GM19452 (cell line): ENCODE data around the gene KCNT2.
"Not testable (repeated sequence)": the region's sequence is repeated elsewhere in the genome, so short reads cannot be mapped to it uniquely, and the experiment has no call there.

Source experiments
- ATAC-seq: cut with Tn5 transposase; IDR thresholded peaks from one replicate; pipeline ENCODE4 v1.9.1; 2021; ENCODE audit not compliant: unreplicated experiment

Gene KCNT2

DNA sequence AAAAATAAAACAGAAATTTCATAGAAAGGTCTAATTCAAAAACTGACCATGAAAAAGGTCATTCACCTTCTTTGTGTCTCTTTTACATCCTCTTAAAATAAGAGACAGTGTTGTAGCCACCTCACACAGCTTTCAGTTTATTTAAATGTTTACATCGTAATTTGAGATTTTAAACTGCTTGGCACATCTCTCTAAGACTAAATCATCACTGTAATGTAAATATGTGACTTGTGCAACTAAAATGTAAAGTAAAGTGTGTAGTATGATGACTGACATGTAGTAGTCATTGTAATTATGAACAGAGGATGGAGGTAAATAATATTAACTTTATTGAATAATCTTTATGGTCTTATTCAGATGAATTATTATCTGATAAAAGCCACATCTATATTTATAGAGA, 283.9 kb downstream of the KCNT2 start:
- ATAC-seq = no peak

- ATAC-seq = no peak
These were observed 284.4 kb downstream of the KCNT2 start for GRCh38 chr1:196323869-196324268.

DNA sequence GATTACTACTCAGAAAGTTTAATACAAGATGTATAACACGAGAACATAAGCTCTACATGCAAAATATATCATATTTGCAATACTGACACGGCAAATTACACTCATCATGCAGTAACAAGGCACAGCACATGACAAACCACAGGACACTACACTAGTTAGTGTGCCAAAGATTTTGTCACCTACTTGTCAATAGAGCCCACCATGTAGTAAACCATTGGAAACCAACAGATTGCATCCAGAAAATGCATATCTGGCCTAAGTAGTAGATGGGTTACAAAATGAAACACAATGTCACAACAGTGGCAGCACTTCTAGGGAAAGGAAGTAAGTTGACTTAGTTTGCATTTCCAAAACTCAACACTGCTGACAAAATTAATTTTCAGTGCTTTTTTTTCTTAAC, 288.9 kb downstream of the KCNT2 start:
- ATAC-seq = no peak

GRCh38 chr1:196317535-196318522, 290.4 kb downstream of the KCNT2 start:
- ATAC-seq = no peak

DNA sequence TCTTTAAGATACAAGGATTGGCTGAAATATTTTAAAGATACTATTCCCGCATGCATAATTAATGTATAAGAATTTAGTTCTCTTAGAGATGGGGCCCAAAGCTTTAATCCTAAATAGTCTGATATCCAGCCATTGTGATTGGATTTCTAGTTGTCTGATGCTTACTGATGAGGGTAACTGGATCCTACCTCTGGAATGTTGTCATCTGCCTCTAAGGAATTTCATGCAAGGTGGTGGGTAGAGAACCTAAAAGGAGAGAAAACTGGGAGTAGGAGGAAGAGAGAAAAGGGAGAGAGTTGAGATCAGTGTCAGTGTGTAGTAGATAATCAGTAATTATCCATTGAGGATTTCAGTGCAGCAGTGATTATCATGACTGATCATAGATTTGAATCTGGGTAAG, 295.5 kb downstream of the KCNT2 start:
- ATAC-seq = no peak

DNA sequence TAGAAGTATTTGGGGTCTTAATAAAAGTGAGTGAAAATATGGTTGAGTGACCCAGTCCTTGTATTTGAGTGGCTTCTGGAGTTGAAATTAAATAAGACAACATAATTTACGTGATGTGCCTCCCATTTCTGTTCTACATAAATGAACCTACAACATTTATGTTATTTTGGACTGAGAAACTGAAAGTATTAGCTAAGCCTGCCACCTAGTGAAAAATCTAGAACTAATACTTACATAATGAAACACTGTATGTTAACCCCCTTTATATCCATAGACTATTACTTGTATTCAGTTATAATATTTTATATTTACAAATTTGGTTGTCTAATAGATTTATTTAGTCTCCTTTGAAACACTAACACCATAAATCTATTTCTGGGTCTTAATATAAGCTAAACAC, 298.9 kb downstream of the KCNT2 start:
- no peak for ATAC-seq

DNA sequence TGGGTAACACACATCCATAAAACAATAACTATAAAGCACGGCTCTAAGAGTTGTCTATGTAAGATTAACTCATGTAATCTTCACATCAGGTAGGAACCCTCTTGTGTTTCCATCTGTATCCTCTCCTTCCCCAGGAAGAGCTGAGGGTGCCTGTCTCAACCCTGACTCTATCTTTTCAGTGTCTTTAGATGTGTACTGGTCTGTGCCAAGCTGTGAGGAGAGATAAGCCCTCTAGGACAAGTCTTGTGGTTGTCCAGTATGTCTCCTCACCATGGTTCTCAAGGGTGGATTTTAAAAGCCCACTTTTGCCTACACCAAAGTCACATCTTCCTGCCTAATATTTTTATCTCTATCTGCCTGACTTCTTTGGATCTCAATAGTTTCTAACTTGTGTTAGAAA, 300.1 kb downstream of the KCNT2 start:
- no peak for ATAC-seq

GRCh38 chr1:196306421-196306820, 301.8 kb downstream of the KCNT2 start:
- ATAC-seq = no peak

DNA sequence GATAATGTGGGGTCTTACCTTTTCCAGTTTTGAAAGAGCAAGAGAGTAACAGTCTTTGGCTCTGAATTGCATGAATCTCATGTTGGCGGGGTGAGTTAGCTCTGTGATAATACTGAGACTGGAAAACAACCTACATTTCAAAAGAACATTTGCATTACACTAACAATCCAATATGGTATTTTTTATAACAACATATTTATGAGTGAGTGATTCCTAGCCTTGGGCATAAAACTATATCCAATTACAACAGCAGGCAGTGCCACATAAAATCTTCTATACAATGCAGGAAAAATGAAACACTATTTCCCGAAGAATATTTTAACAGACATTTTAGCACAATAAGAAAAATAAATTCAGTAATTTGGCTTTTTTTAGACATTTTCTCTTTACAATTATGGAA, 303.0 kb downstream of the KCNT2 start:
- no peak for ATAC-seq

DNA sequence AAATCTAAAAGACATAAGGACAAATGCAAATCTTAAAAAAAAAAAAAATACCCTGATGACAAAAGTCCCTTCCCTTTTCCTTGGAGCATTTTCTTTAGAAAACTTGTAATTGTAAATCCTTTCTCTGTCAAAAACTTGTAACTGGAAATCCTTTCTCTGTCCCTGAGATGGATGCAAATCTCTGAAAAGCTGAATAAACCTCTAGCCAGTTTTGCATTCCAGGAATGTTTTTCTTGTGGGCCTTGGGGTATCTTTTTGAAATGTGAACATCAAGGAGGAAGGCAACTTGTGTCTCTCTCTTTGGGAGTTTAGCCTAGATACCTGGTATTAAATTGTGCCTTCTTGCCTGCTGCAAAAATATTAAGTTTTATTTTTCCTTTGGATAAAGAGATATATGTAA, 305.3 kb downstream of the KCNT2 start:
- no peak for ATAC-seq

DNA sequence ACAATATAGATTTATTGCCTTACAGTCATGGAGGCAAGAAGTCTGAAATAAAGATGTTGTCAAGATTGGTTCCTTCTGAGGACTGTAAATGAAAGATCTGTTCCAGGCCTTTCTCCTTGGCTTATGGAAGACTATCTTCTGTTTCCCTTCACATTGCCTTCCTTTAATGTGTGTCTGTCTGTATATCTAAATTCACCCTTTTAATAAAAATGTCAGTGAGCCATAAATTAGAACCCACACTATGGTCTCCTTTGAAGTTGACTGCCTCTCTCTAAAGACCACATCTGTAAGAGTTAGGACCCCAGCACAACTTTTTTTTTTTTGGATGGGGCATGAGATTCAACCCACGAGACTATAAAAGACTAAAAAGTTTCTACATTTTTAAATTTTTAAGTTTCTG, 305.8 kb downstream of the KCNT2 start:
- ATAC-seq = no peak

- ATAC-seq = no peak
These were observed 312.5 kb downstream of the KCNT2 start for GRCh38 chr1:196295766-196296165.

DNA sequence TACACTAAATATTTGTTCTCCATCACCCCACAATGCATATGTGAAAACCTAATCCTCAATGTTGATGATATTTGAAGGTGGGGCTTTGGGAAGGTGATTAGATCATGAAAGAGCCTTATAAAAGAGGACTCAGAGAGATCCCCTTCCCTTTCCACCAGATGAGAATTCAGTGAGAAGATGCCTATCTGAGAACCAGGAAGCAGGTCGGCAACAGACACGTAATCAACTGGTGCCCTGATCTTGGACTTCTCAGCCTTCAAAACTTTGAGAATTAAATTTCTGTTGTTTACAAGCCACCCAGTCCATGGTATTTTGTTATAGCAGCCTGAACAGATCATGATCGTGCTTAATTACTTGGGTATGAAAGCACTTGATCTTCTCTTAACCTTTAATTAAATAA, 329.4 kb downstream of the KCNT2 start:
- no peak for ATAC-seq

GRCh38 chr1:196277860-196278259, 330.4 kb downstream of the KCNT2 start:
- ATAC-seq = no peak

GRCh38 chr1:196271212-196271947, 336.9 kb downstream of the KCNT2 start:
- no peak for ATAC-seq

GRCh38 chr1:196263086-196263485, 345.2 kb downstream of the KCNT2 start:
- ATAC-seq = not testable (repeated sequence)

- no peak for ATAC-seq
These were observed 348.0 kb downstream of the KCNT2 start for GRCh38 chr1:196260270-196260669.

DNA sequence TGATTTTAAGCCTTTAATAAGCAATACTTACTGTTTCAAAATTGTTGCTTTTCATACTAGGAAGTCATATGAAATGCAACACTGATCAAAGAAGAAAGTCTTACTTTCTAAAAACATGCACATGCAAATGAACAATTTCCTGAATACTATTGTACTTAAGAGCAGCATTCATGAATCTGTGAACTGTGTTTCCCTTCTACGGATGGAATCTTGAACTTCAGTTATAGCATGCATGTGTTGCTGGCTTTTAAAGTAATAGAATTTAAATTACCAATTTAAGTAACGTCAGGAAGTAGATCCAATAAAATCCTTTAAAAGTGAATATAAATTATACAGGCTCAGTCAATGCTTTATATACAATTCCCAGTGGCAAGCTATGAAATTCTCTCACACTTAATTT, 348.9 kb downstream of the KCNT2 start:
- no peak for ATAC-seq

- no peak for ATAC-seq
These were observed 352.5 kb downstream of the KCNT2 start for GRCh38 chr1:196255762-196256161.

GRCh38 chr1:196229546-196229945, 378.7 kb downstream of the KCNT2 start:
- ATAC-seq = no peak

GRCh38 chr1:196214866-196215265, 393.4 kb downstream of the KCNT2 start:
- no peak for ATAC-seq

DNA sequence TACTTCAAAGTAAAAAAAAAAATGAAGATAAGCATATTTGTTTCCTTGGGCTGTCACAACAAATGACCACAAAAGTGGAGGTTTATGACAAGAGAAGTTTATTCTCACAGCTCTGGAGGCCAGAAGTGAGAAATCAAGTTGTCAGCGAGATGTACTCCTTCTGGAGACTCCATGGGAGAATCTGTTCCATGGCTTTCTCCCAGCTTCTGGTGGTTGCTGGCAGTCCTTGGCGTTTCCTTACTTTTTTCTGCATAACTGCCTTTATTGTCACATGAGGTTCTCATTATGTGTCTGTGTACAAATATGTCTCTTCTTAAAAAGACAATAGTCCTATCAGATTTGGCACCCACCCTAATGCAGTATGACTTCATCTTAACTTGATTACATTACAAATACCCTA, 398.3 kb downstream of the KCNT2 start:
- ATAC-seq = no peak
